Right lobe of liver (tissue), 6 donors: Measurements from ENCODE around the gene SPOPL. TPM values are rescaled to one million over a fixed set of nuclear protein-coding genes. Genes with fewer than 3 reads are reported as not detected.
A peak's percentile ranks its signal among the peaks of the same experiment; 100 is the strongest.

Source experiments
- ATAC-seq, 4 donors: fragments of 200-7000 bp; cut with Tn5 transposase; one replicate each; pipeline ENCODE4 v1.9.1; 2020; ENCODE audit warnings: mild to moderate bottlenecking in 4 of 4, moderate library complexity in 4 of 4
- DNase-seq, 3 donors: peaks; one replicate each; pipeline ENCODE4 v3.0.0-alpha.2; 2020
- H3K27ac ChIP-seq, 3 donors: fragments of 200-600 bp; one replicate each; pipeline ENCODE4 v1.8.0; 2022
- H3K27me3 ChIP-seq, 2 donors: fragments of 200-600 bp; one replicate each; pipeline ENCODE4 v1.8.0; 2022
- H3K36me3 ChIP-seq, 4 donors: fragments of 200-600 bp; sonication (generic) in 1 of 4; one replicate each; pipeline versions ENCODE4 v1.5.1 to v1.8.0; 2017 to 2022; ENCODE audit warnings: control low read depth in 1 of 4
- H3K4me1 ChIP-seq, 4 donors: fragments of 200-600 bp; sonication (generic) in 1 of 4; one replicate each; pipeline versions ENCODE4 v1.5.1 to v1.8.0; 2017 to 2022; ENCODE audit warnings: control low read depth in 1 of 4
- H3K4me3 ChIP-seq, 3 donors: fragments of 200-600 bp; one replicate each; pipeline ENCODE4 v1.8.0; 2022
- H3K9me3 ChIP-seq, 4 donors: fragments of 200-600 bp; sonication (generic) in 1 of 4; one replicate each; pipeline versions ENCODE4 v1.5.1 to v1.8.0; 2017 to 2022; ENCODE audit warnings: control low read depth in 1 of 4
- POLR2A ChIP-seq: fragments of 450-650 bp; IDR thresholded peaks from one replicate; pipeline ENCODE4 v1.6.1; 2017; ENCODE audit warnings: antibody characterized with exemption, mild to moderate bottlenecking
- WGBS: methylation state at CpG from one replicate; pipeline ENCODE4 v1.1.6; 2018; ENCODE audit warnings: low coverage, low lambda C conversion rate; ENCODE audit not compliant: insufficient coverage; ENCODE audit errors: missing lambda C conversion rate; 5-methylcytosine and 5-hydroxymethylcytosine counted together
- intact Hi-C, 2 donors: fragments of 100-400 bp; cut with DNase I; formaldehyde crosslinking; loops; one replicate each; pipeline versions ENCODE4 v1.11.2 to v1.14.1; 2022
- long read RNA-seq: library from polyadenylated mRNA; unstranded; transcript quantifications from one replicate; pipeline ENCODE4 v2.0.0, GENCODE V29; 2019
- total RNA-seq, 6 experiments: library from RNA; depleted of rRNA in 2 of 6; stranded (reverse); fragments of >200 nt in 2 of 6; fragmentation: NEBNext Ultra II Directional in 3 of 6; extraction: Animal tissue kit (Norgen Biotek cat#: 25700) in 3 of 6; gene quantifications; one replicate each; pipeline versions ENCODE4 v1.1.0 to v1.2.4, GENCODE V29; 2016 to 2023
- TF ChIP-seq, protein P1 (sequence below), 4 donors: fragments of 200-600 bp in 3 of 4; fragments of 450-650 bp in 1 of 4; IDR thresholded peaks; one replicate each; pipeline versions ENCODE4 v1.5.1 to v1.8.0; 2016 to 2022; ENCODE audit warnings: antibody characterized with exemption in 4 of 4, mild to moderate bottlenecking in 2 of 4
- donor health status: DM: no; HTN: yes; CAD: no.
- donor health status: DM: no; HTN: no; CAD: no.
- donor health status: DM: no; HTN: no; CAD: no.
- donor health status: DM: no; HTN: yes; CAD: no.
- donor health status: DM: no; HTN: yes; CAD: no.

Gene SPOPL
- 10 to 100 TPM; 10.6 to 14.8 (median 12.3) TPM for total RNA-seq
- long read RNA-seq, result 0 reads

DNA sequence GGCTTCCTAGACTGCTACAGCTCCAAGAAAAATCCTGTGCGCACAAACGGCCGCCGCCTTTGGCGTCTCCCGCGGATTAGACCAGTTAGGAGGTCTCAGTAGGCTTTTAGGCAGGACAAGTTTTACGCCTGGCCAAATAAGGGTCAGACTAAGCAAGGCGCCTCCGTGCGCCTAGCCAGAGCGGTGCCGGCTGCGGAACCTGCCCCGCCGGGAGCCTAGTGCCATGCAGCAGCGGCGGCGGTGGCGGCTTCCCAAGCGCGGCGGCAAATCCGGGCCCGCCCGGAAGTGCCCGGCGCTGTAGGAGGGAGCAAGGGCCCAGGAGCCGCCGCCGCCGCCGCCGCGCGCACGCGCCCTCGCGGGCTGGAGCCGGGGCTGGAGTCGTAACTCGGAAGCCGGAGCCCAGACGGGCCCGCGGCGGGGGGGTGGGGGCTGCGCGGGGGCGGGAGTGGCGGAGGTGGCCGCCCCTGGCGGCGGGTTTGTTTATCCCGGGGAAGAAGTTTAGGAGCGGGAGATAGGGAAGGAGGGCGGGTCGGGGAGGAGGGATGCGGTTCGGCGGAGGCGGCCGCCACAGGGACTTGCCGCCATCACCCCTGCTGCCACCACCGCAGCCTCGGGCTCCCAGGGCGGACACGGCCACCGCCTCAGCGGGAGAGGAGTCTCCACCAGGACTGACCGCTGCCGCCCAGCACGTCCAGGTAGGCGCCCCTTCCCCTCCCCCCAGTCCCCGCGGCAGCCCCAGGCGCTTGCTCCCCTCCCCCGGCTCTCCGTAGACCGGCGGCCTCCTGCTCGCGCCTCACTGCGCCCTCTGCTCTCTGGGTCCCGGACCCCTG, at the start of gene SPOPL:
SPOPL (plus strand) TSS at position 346 of the 830 bp plus-strand sequence. CDS start 48,447 bp downstream, outside the sequence.
- intact Hi-C loops, result no loop called here
- WGBS, result 0% methylated on average over 10 of the region's 86 CpGs
- Histone ChIP-seq H3K36me3 (no peaks in the 10 kb centered on the region), H3K9me3 (no peaks in the 10 kb centered on the region), H3K27me3 (no peaks in the 10 kb centered on the region), H3K27ac (peak within 1 kb of the TSS; percentile 82 to 93 (median 90)), H3K4me3 (peak within 1 kb of the TSS; percentile 87 to 95 (median 91)), H3K4me1 (peaks cover 0 to 32% (median 14%) of the 10 kb centered on the region in 4 donors)
- peak; percentile 95 to 96 (median 95) for DNase-seq
- peak; percentile 91 for TF ChIP-seq POLR2A
- TF ChIP-seq, protein P1, sequence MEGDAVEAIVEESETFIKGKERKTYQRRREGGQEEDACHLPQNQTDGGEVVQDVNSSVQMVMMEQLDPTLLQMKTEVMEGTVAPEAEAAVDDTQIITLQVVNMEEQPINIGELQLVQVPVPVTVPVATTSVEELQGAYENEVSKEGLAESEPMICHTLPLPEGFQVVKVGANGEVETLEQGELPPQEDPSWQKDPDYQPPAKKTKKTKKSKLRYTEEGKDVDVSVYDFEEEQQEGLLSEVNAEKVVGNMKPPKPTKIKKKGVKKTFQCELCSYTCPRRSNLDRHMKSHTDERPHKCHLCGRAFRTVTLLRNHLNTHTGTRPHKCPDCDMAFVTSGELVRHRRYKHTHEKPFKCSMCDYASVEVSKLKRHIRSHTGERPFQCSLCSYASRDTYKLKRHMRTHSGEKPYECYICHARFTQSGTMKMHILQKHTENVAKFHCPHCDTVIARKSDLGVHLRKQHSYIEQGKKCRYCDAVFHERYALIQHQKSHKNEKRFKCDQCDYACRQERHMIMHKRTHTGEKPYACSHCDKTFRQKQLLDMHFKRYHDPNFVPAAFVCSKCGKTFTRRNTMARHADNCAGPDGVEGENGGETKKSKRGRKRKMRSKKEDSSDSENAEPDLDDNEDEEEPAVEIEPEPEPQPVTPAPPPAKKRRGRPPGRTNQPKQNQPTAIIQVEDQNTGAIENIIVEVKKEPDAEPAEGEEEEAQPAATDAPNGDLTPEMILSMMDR (IDR thresholded peaks at IDR 0.05), result peak; percentile 25 to 37 (median 34)
- ATAC-seq, result peak; percentile 87 to 96 (median 93)

DNA sequence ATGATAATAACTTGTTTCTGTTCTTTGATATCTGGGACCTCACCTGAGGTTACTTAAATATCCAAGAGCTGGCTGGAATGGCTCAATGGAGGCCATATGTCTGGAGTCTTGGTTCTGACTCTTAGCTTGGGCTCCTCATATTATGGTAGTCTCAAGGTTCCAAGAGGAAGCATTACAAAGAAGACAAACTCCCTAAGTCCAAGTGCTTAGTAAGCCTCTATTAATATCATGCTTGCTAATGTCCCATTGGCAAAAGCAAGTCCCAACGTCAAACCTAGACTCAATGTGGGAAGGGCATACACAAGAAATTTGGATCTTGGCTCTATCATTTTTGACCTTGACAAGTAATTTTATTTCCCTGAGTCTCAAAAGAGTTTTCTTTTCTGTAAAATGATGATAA, 49.2 kb upstream of the SPOPL start:
- intact Hi-C loops, result no loop called here
- no peak for ATAC-seq
- WGBS, result 85% methylated on average over 1 of the region's 1 CpG

DNA sequence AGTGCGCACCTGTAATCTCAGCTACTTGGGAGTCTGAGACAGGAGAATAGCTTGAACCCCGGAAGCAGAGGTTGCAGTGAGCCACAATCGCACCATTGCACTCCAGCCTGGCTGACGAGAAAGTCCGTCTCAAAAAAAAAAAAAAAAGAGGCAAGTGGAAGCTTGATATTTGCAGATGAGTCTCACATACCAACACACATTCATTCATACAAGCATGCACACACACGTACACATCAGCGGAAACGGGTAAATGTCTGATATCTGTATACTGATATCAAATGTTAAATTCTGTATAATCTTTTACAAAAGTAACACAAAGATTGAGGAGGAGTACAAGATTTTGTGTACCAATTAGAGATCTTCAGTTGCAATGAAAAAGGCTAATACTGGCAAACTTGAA, 47.8 kb upstream of the SPOPL start:
- intact Hi-C loops, result no loop called here
- Histone ChIP-seq H3K27me3 (no peaks in the 10 kb centered on the region), H3K27ac (no peak overlapping the region)

More for the DNA sequence above, 49.2 kb upstream of the SPOPL start:
- Histone ChIP-seq H3K36me3 (no peaks in the 10 kb centered on the region), H3K4me1 (peaks cover 0 to 12% (median 0%) of the 10 kb centered on the region in 4 donors), H3K27ac (no peak overlapping the region), H3K4me3 (no peak overlapping the region), H3K27me3 (no peaks in the 10 kb centered on the region), H3K9me3 (peaks cover 0 to 2% (median 0%) of the 10 kb centered on the region in 4 donors)
- DNase-seq, result no peak
- no peak for TF ChIP-seq POLR2A
- TF ChIP-seq, protein P1 (IDR thresholded peaks at IDR 0.05), result no peak

DNA sequence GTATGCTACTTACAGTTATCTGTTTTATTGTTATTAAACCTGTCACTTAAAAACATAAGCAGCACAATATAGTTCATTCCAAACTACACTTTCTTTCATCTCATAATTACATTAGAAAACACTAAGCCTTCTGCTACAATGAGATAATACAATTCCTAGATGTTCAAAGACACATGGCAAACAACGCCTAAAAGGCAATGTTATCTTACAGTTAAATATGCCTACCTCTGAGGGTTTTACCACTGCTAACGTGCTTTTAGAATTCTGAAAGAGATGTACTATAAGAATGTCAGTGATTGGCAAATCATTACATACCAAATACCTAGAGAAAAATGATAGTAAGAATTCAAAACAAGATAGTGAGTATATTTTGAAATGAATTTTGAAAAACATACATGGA, 46.8 kb upstream of the SPOPL start:
- no peaks in the 10 kb centered on the region for H3K36me3 ChIP-seq
- peaks cover 0 to 12% (median 0%) of the 10 kb centered on the region in 4 donors for H3K4me1 ChIP-seq
- no peak for TF ChIP-seq POLR2A
- TF ChIP-seq, protein P1 (IDR thresholded peaks at IDR 0.05), result no peak
- peaks cover 0 to 2% (median 0%) of the 10 kb centered on the region in 4 donors for H3K9me3 ChIP-seq
- ATAC-seq (no peak), DNase-seq (no peak)
- H3K4me3 ChIP-seq, result no peak overlapping the region
- WGBS, result 58% methylated on average over 2 of the region's 2 CpGs
- H3K27me3 ChIP-seq, result no peaks in the 10 kb centered on the region
- intact Hi-C loops, result no loop called here
- no peak overlapping the region for H3K27ac ChIP-seq

More for the DNA sequence above, 47.8 kb upstream of the SPOPL start:
- H3K36me3 ChIP-seq, result no peaks in the 10 kb centered on the region
- H3K4me1 ChIP-seq, result peaks cover 0 to 12% (median 0%) of the 10 kb centered on the region in 4 donors
- ATAC-seq (no peak), DNase-seq (no peak)
- WGBS, result 95% methylated on average over 8 of the region's 8 CpGs
- no peak for TF ChIP-seq POLR2A
- TF ChIP-seq, protein P1 (IDR thresholded peaks at IDR 0.05), result no peak
- peaks cover 0 to 2% (median 0%) of the 10 kb centered on the region in 4 donors for H3K9me3 ChIP-seq
- H3K4me3 ChIP-seq, result no peak overlapping the region
